SK-N-SH (cell line): ENCODE results near the gene GALNT17. TPM values are rescaled to one million over a fixed set of nuclear protein-coding genes. Genes with fewer than 3 reads are reported as not detected.

Experiments used
- CTCF ChIA-PET: fragments of 300-600, 350-600 bp; formaldehyde crosslinking; extraction: SDS; loops from one replicate; lab custom pipeline; 2021; lab: Yijun Ruan, JAX
- POLR2A ChIA-PET: fragments of 350-600 bp; sonication (Branson Sonifier 250); formaldehyde crosslinking; extraction: SDS; loops from one replicate; lab custom pipeline; 2020; ENCODE audit warnings: antibody characterized with exemption, inconsistent platforms; lab: Yijun Ruan, JAX
- DNase-seq: peaks from one replicate; pipeline ENCODE4 v3.0.0; 2012
- H2AFZ ChIP-seq: fragments of 200-600 bp; sonication (generic); 2 replicates; pipeline ENCODE4 v1.8.1; 2016; ENCODE audit warnings: antibody characterized with exemption, mild to moderate bottlenecking, low read depth
- H3F3A ChIP-seq: fragments of 200-600 bp; sonication (generic); replicated peaks from 2 replicates; pipeline ENCODE3; 2016; ENCODE audit warnings: antibody characterized with exemption, mild to moderate bottlenecking; ENCODE audit not compliant: insufficient read depth
- H3K27ac ChIP-seq, 2 experiments: fragments of 200-500 bp in 1 of 2; fragments of 200-600 bp in 1 of 2; sonication (Bioruptor generic) in 1 of 2; sonication (generic), shearing (Covaris generic) in 1 of 2; 2 replicates each; pipeline versions ENCODE4 v1.5.1 to v1.6.1; 2014 to 2016; ENCODE audit warnings: low read depth in 2 of 2, inconsistent platforms in 1 of 2, low read length in 1 of 2, mild to moderate bottlenecking in 1 of 2, mixed read lengths in 1 of 2
- H3K27me3 ChIP-seq: fragments of 200-600 bp; sonication (generic), shearing (Covaris generic); 2 replicates; pipeline ENCODE4 v1.6.1; 2016; ENCODE audit warnings: mixed run types; ENCODE audit not compliant: insufficient read depth
- H3K36me3 ChIP-seq, 2 experiments: fragments of 200-500 bp in 1 of 2; fragments of 200-600 bp in 1 of 2; sonication (Bioruptor generic) in 1 of 2; sonication (generic) in 1 of 2; replicated peaks in 1 of 2; 2 replicates each; pipeline versions ENCODE3 to v1.5.1; 2014 to 2016; ENCODE audit warnings: low read length in 1 of 2, mild to moderate bottlenecking in 1 of 2; ENCODE audit not compliant: insufficient read depth in 2 of 2, control insufficient read depth in 1 of 2
- H3K4me1 ChIP-seq, 2 experiments: fragments of 200-500 bp in 1 of 2; fragments of 200-600 bp in 1 of 2; sonication (Bioruptor generic) in 1 of 2; sonication (generic), shearing (Covaris generic) in 1 of 2; 2 replicates each; pipeline versions ENCODE4 v1.5.1 to v1.6.1; 2014 to 2016; ENCODE audit warnings: low read depth in 1 of 2, low read length in 1 of 2, mixed run types in 1 of 2; ENCODE audit not compliant: insufficient read depth in 2 of 2, control insufficient read depth in 1 of 2
- H3K4me2 ChIP-seq: fragments of 200-600 bp; sonication (generic), shearing (Covaris generic); 2 replicates; pipeline ENCODE4 v1.6.1; 2017; ENCODE audit warnings: mixed run types
- H3K4me3 ChIP-seq, 2 experiments: fragments of 200-500 bp in 1 of 2; fragments of 200-600 bp in 1 of 2; sonication (Bioruptor generic) in 1 of 2; sonication (generic), shearing (Covaris generic) in 1 of 2; 2 replicates each; pipeline versions ENCODE4 v1.5.1 to v1.8.1; 2014 to 2016; ENCODE audit warnings: low read depth in 2 of 2, inconsistent platforms in 1 of 2, low read length in 1 of 2, mild to moderate bottlenecking in 1 of 2, mixed read lengths in 1 of 2, moderate library complexity in 1 of 2
- H3K79me2 ChIP-seq: fragments of 200-600 bp; sonication (generic); 2 replicates; pipeline ENCODE4 v1.8.1; 2017; ENCODE audit warnings: mild to moderate bottlenecking; ENCODE audit not compliant: insufficient read depth
- H3K9ac ChIP-seq: fragments of 200-600 bp; sonication (generic); 2 replicates; pipeline ENCODE4 v1.6.1; 2017; ENCODE audit warnings: mixed run types
- H3K9me2 ChIP-seq: fragments of 200-600 bp; sonication (generic); 2 replicates; pipeline ENCODE4 v1.6.1; 2017; ENCODE audit warnings: mixed run types
- H3K9me3 ChIP-seq: fragments of 200-600 bp; sonication (generic); 2 replicates; pipeline ENCODE4 v1.6.1; 2017; ENCODE audit warnings: mixed run types, mild to moderate bottlenecking, moderate library complexity
- H4K20me1 ChIP-seq: fragments of 200-600 bp; sonication (generic); 2 replicates; pipeline ENCODE4 v1.6.1; 2017; ENCODE audit warnings: mild to moderate bottlenecking, mixed run types; ENCODE audit not compliant: insufficient read depth
- ELF1 ChIP-seq: IDR thresholded peaks from 2 replicates; pipeline ENCODE4 v1.4.0; 2012
- EP300 ChIP-seq, 2 experiments: IDR thresholded peaks; 2 replicates each; pipeline versions ENCODE4 v1.4.0 to v1.6.1; 2012; ENCODE audit warnings: borderline replicate concordance in 1 of 2, low read depth in 1 of 2, low read length in 1 of 2
- EZH2phosphoT487 ChIP-seq: fragments of 200-600 bp; sonication (generic); IDR thresholded peaks from 2 replicates; pipeline ENCODE4 v1.6.1; 2017; ENCODE audit warnings: low read depth, mixed run types, mild to moderate bottlenecking, antibody characterized with exemption, moderate library complexity, borderline replicate concordance
- GABPA ChIP-seq: IDR thresholded peaks from 2 replicates; pipeline ENCODE4 v1.4.0; 2012; ENCODE audit warnings: low read depth, mild to moderate bottlenecking
- JUND ChIP-seq: IDR thresholded peaks from 2 replicates; pipeline ENCODE4 v1.4.0; 2012
- NFIC ChIP-seq: IDR thresholded peaks from 2 replicates; pipeline ENCODE4 v1.4.0; 2012; ENCODE audit warnings: borderline replicate concordance
- NRF1 ChIP-seq: IDR thresholded peaks from 2 replicates; pipeline ENCODE4 v1.6.1; 2012; ENCODE audit warnings: low read depth, mild to moderate bottlenecking, low read length
- RFX5 ChIP-seq: IDR thresholded peaks from 2 replicates; pipeline ENCODE4 v1.6.1; 2012; ENCODE audit warnings: mild to moderate bottlenecking, improper control_type of control experiment, low read length
- RXRA ChIP-seq: IDR thresholded peaks from 2 replicates; pipeline ENCODE4 v1.4.0; 2012; ENCODE audit warnings: low read depth, mild to moderate bottlenecking, borderline replicate concordance
- SMC3 ChIP-seq: IDR thresholded peaks from 2 replicates; pipeline ENCODE4 v1.6.1; 2012; ENCODE audit warnings: low read depth, low read length, improper control_type of control experiment
- TAF1 ChIP-seq: IDR thresholded peaks from 2 replicates; pipeline ENCODE4 v1.6.1; 2012; ENCODE audit warnings: low read depth, mild to moderate bottlenecking, low read length, moderate library complexity, borderline replicate concordance
- TCF12 ChIP-seq: IDR thresholded peaks from 2 replicates; pipeline ENCODE4 v1.4.0; 2012
- USF2 ChIP-seq: fragments of 150-350 bp; IDR thresholded peaks from 2 replicates; pipeline ENCODE4 v1.6.1; 2017; ENCODE audit warnings: antibody characterized with exemption, low read length, low read depth, borderline replicate concordance
- YY1 ChIP-seq: IDR thresholded peaks from 2 replicates; pipeline ENCODE4 v1.4.0; 2012; ENCODE audit warnings: low read depth, mild to moderate bottlenecking
- ZBTB33 ChIP-seq: IDR thresholded peaks from 2 replicates; pipeline ENCODE4 v1.4.0; 2012; ENCODE audit warnings: low read depth, borderline replicate concordance
- WGBS: methylation state at CpG from one replicate; pipeline ENCODE4 v1.1.6; 2017; ENCODE audit warnings: low lambda C conversion rate; 5-methylcytosine and 5-hydroxymethylcytosine counted together
- polyA plus RNA-seq, 3 experiments: library from polyadenylated mRNA; depleted of rRNA; stranded (reverse); fragments of >200 nt; gene quantifications; 2 replicates each; pipeline ENCODE4 v1.2.3, GENCODE V29; 2012
- TF ChIP-seq, protein P1 (sequence below): fragments of 150-350 bp; IDR thresholded peaks from 2 replicates; pipeline ENCODE4 v1.6.1; 2016; ENCODE audit warnings: mild to moderate bottlenecking, low read depth, low read length
- TF ChIP-seq, protein P2 (sequence below): IDR thresholded peaks from 2 replicates; pipeline ENCODE4 v1.4.0; 2012; ENCODE audit warnings: low read depth

Gene GALNT17
- polyA plus RNA-seq, 1 of the 3 experiments (the other 2 are of a cell fraction): not detected

- no peaks in the 10 kb centered on the region for H4K20me1 ChIP-seq
- H3K79me2 ChIP-seq: no peaks in the 10 kb centered on the region
- no peaks in the 10 kb centered on the region for H3K9me3 ChIP-seq
- CTCF ChIA-PET: no interaction called here
- 13% methylated on average over 11 of the region's 11 CpGs for WGBS
- H3K9me2 ChIP-seq: no peaks in the 10 kb centered on the region
- no peak overlapping the region for H3K4me3 ChIP-seq
- no peaks in the 10 kb centered on the region for H3K4me1 ChIP-seq
- no peak overlapping the region for H3K27ac ChIP-seq
- H3K27me3 ChIP-seq: no peaks in the 10 kb centered on the region
- H3K4me2 ChIP-seq: no peak overlapping the region
- H2AFZ ChIP-seq: no peak overlapping the region; the same call in 1 of the 2 replicates
- no peak for DNase-seq
- no peaks in the 10 kb centered on the region for H3F3A ChIP-seq
- POLR2A ChIA-PET: no interaction called here
- no peak overlapping the region for H3K9ac ChIP-seq
- no peaks in the 10 kb centered on the region for H3K36me3 ChIP-seq
- no peak for TF ChIP-seq SMC3
- no peak for TF ChIP-seq YY1
- no peak for TF ChIP-seq NRF1
- TF ChIP-seq, protein P1, sequence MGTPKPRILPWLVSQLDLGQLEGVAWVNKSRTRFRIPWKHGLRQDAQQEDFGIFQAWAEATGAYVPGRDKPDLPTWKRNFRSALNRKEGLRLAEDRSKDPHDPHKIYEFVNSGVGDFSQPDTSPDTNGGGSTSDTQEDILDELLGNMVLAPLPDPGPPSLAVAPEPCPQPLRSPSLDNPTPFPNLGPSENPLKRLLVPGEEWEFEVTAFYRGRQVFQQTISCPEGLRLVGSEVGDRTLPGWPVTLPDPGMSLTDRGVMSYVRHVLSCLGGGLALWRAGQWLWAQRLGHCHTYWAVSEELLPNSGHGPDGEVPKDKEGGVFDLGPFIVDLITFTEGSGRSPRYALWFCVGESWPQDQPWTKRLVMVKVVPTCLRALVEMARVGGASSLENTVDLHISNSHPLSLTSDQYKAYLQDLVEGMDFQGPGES: no peak
- TF ChIP-seq, protein P2, sequence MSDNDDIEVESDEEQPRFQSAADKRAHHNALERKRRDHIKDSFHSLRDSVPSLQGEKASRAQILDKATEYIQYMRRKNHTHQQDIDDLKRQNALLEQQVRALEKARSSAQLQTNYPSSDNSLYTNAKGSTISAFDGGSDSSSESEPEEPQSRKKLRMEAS: no peak
- TF ChIP-seq TCF12: no peak
- no peak for TF ChIP-seq TAF1
- TF ChIP-seq USF2: no peak
- no peak for TF ChIP-seq ZBTB33
- TF ChIP-seq ELF1: no peak
- no peak for TF ChIP-seq NFIC
- no peak for TF ChIP-seq JUND
- no peak for TF ChIP-seq RXRA
- no peak for TF ChIP-seq EZH2phosphoT487
- no peak for TF ChIP-seq RFX5
- TF ChIP-seq GABPA: no peak
- no peak for TF ChIP-seq EP300 (IDR thresholded peaks at IDR 0.05; ENCODE audit: borderline replicate concordance in 1 of 2, low read depth in 1 of 2, low read length in 1 of 2)
Measured at GRCh38 chr7:71442492-71443190, 310.7 kb downstream of the GALNT17 start.
